HepG2 (cell line): ENCODE measurements around the gene PRKAR1B. TPM values are rescaled to one million over a fixed set of nuclear protein-coding genes. Genes with fewer than 3 reads are reported as not detected.

Experiments used
- HBP1 ChIP-seq: IDR thresholded peaks from 2 replicates; pipeline ENCODE4 v1.6.1; 2016; ENCODE audit warnings: low read depth, control low read depth
- HHEX ChIP-seq: IDR thresholded peaks from 2 replicates; pipeline ENCODE4 v1.6.1; 2016; ENCODE audit warnings: control low read depth
- MLLT10 ChIP-seq: sonication (generic); formaldehyde crosslinking; IDR thresholded peaks from 2 replicates; pipeline ENCODE4 v1.4.0; 2020; ENCODE audit warnings: missing genetic modification reagents
- NAIF1 ChIP-seq: sonication (generic); formaldehyde crosslinking; IDR thresholded peaks from 2 replicates; pipeline ENCODE4 v1.5.0; 2020; ENCODE audit warnings: mild to moderate bottlenecking, missing genetic modification reagents, borderline replicate concordance
- NFKBIZ ChIP-seq: IDR thresholded peaks from 2 replicates; pipeline ENCODE4 v1.6.1; 2018; ENCODE audit warnings: missing genetic modification reagents, missing compliant biosample characterization
- NKX3-1 ChIP-seq: sonication (generic); formaldehyde crosslinking; IDR thresholded peaks from 2 replicates; pipeline ENCODE4 v1.5.0; 2020; ENCODE audit warnings: missing genetic modification reagents
- RFX5 ChIP-seq: IDR thresholded peaks from 2 replicates; pipeline ENCODE4 v1.6.1; 2011; ENCODE audit warnings: low read depth, low read length, improper control_type of control experiment
- SNAPC2 ChIP-seq: sonication (generic); formaldehyde crosslinking; IDR thresholded peaks from 2 replicates; pipeline ENCODE4 v1.8.1; 2022; ENCODE audit warnings: mild to moderate bottlenecking, missing genetic modification reagents
- ZFP37 ChIP-seq: sonication (generic); formaldehyde crosslinking; IDR thresholded peaks from 2 replicates; pipeline ENCODE4 v1.4.0; 2020; ENCODE audit warnings: missing genetic modification reagents, borderline replicate concordance
- ZNF101 ChIP-seq: sonication (generic); formaldehyde crosslinking; IDR thresholded peaks from 2 replicates; pipeline ENCODE4 v1.4.0; 2020; ENCODE audit warnings: mild to moderate bottlenecking, low read depth, missing genetic modification reagents, borderline replicate concordance
- ZNF224 ChIP-seq: sonication (generic); formaldehyde crosslinking; IDR thresholded peaks from 2 replicates; pipeline ENCODE4 v1.5.0; 2020; ENCODE audit warnings: mild to moderate bottlenecking, missing genetic modification reagents
- ZNF256 ChIP-seq: sonication (generic); formaldehyde crosslinking; conservative IDR thresholded peaks from 2 replicates; pipeline ENCODE4 v1.4.0; 2020; ENCODE audit warnings: missing genetic modification reagents
- ZNF512B ChIP-seq: sonication (generic); formaldehyde crosslinking; IDR thresholded peaks from 2 replicates; pipeline ENCODE4 v1.5.1; 2020; ENCODE audit warnings: missing genetic modification reagents, mild to moderate bottlenecking, borderline replicate concordance
- ZNF562 ChIP-seq: sonication (generic); formaldehyde crosslinking; IDR thresholded peaks from 2 replicates; pipeline ENCODE4 v1.8.0; 2022; ENCODE audit warnings: missing genetic modification reagents, borderline replicate concordance
- polyA plus RNA-seq, 8 experiments: library from polyadenylated mRNA; depleted of rRNA in 3 of 8; stranded (reverse) in 7 of 8; unstranded in 1 of 8; fragments of >200 nt; fragmentation: Illumina TruSeq in 4 of 8; extraction: Trizol in 4 of 8; gene quantifications; 2 replicates each; pipeline versions ENCODE4 v1.2.1 to v1.2.3, GENCODE V29; 2011 to 2016; ENCODE audit warnings: low read depth in 4 of 8, missing spikeins in 1 of 8, mixed read lengths in 1 of 8; ENCODE audit not compliant: insufficient read depth in 1 of 8
- total RNA-seq, 5 experiments: library from RNA; depleted of rRNA; stranded (reverse); fragments of >200 nt; fragmentation: Illumina TruSeq; extraction: Trizol; gene quantifications; 2 replicates each; pipeline ENCODE4 v1.2.3, GENCODE V29; 2016; ENCODE audit warnings: low read depth in 1 of 5
- TF ChIP-seq, protein P1 (sequence below): sonication (generic); formaldehyde crosslinking; IDR thresholded peaks from one replicate; pipeline ENCODE4 v1.5.1; 2020; ENCODE audit warnings: mild to moderate bottlenecking, missing genetic modification reagents; ENCODE audit errors: not compliant biosample characterization
- TF ChIP-seq, protein P2 (sequence below): sonication (generic); formaldehyde crosslinking; IDR thresholded peaks from 2 replicates; pipeline ENCODE4 v1.5.0; 2020; ENCODE audit warnings: missing genetic modification reagents

Gene PRKAR1B
- total and polyA plus RNA-seq, 2 of the 13 experiments (the other 11 are each of a cell fraction or from before 2014, with no cell fraction given), result 7.9 to 28.2 TPM

- TF ChIP-seq, protein P1, sequence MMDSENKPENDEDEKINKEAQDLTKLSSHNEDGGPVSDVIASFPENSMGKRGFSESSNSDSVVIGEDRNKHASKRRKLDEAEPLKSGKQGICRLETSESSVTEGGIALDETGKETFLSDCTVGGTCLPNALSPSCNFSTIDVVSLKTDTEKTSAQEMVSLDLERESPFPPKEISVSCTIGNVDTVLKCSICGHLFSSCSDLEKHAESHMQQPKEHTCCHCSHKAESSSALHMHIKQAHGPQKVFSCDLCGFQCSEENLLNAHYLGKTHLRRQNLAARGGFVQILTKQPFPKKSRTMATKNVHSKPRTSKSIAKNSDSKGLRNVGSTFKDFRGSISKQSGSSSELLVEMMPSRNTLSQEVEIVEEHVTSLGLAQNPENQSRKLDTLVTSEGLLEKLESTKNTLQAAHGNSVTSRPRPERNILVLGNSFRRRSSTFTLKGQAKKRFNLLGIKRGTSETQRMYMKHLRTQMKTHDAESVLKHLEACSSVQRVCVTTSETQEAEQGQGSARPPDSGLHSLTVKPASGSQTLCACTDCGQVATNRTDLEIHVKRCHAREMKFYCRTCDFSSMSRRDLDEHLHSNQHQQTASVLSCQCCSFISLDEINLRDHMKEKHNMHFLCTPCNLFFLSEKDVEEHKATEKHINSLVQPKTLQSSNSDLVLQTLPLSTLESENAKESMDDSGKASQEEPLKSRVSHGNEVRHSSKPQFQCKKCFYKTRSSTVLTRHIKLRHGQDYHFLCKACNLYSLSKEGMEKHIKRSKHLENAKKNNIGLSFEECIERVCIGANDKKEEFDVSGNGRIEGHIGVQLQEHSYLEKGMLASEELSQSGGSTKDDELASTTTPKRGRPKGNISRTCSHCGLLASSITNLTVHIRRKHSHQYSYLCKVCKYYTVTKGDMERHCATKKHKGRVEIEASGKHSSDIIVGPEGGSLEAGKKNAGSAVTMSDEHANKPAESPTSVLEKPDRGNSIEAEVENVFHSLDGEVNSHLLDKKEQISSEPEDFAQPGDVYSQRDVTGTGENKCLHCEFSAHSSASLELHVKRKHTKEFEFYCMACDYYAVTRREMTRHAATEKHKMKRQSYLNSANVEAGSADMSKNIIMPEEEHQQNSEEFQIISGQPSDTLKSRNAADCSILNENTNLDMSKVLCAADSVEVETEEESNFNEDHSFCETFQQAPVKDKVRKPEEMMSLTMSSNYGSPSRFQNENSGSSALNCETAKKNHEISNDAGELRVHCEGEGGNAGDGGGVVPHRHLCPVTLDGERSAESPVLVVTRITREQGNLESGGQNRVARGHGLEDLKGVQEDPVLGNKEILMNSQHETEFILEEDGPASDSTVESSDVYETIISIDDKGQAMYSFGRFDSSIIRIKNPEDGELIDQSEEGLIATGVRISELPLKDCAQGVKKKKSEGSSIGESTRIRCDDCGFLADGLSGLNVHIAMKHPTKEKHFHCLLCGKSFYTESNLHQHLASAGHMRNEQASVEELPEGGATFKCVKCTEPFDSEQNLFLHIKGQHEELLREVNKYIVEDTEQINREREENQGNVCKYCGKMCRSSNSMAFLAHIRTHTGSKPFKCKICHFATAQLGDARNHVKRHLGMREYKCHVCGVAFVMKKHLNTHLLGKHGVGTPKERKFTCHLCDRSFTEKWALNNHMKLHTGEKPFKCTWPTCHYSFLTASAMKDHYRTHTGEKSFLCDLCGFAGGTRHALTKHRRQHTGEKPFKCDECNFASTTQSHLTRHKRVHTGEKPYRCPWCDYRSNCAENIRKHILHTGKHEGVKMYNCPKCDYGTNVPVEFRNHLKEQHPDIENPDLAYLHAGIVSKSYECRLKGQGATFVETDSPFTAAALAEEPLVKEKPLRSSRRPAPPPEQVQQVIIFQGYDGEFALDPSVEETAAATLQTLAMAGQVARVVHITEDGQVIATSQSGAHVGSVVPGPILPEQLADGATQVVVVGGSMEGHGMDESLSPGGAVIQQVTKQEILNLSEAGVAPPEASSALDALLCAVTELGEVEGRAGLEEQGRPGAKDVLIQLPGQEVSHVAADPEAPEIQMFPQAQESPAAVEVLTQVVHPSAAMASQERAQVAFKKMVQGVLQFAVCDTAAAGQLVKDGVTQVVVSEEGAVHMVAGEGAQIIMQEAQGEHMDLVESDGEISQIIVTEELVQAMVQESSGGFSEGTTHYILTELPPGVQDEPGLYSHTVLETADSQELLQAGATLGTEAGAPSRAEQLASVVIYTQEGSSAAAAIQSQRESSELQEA (CRISPR knock-in tag), result no peak
- TF ChIP-seq NKX3-1 (CRISPR knock-in tag), result no peak
- TF ChIP-seq HHEX (CRISPR knock-in tag), result no peak
- TF ChIP-seq, protein P2, sequence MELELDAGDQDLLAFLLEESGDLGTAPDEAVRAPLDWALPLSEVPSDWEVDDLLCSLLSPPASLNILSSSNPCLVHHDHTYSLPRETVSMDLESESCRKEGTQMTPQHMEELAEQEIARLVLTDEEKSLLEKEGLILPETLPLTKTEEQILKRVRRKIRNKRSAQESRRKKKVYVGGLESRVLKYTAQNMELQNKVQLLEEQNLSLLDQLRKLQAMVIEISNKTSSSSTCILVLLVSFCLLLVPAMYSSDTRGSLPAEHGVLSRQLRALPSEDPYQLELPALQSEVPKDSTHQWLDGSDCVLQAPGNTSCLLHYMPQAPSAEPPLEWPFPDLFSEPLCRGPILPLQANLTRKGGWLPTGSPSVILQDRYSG, result no peak
- TF ChIP-seq ZNF101, result no peak
- no peak for TF ChIP-seq ZNF224 (CRISPR knock-in tag)
- no peak for TF ChIP-seq ZNF562
- no peak for TF ChIP-seq MLLT10
- no peak for TF ChIP-seq ZFP37
- TF ChIP-seq NAIF1 (CRISPR knock-in tag), result no peak
- TF ChIP-seq SNAPC2, result no peak
- TF ChIP-seq RFX5, result no peak
- no peak for TF ChIP-seq ZNF512B
- TF ChIP-seq NFKBIZ (CRISPR knock-in tag), result no peak
- no peak for TF ChIP-seq HBP1
- no peak for TF ChIP-seq ZNF256
These were observed 108.3 kb downstream of the PRKAR1B start (continued) for GRCh38 chr7:618539-619367.
